ENCODE measurements around the gene AP1S2. TPM values are rescaled to one million over a fixed set of nuclear protein-coding genes. Genes with fewer than 3 reads are reported as not detected.

Gene AP1S2
- total and polyA plus RNA-seq, 2 of the 8 experiments (the other 6 are each of a cell fraction or from before 2014, with no cell fraction given): 88.2 to 237 TPM

DNA sequence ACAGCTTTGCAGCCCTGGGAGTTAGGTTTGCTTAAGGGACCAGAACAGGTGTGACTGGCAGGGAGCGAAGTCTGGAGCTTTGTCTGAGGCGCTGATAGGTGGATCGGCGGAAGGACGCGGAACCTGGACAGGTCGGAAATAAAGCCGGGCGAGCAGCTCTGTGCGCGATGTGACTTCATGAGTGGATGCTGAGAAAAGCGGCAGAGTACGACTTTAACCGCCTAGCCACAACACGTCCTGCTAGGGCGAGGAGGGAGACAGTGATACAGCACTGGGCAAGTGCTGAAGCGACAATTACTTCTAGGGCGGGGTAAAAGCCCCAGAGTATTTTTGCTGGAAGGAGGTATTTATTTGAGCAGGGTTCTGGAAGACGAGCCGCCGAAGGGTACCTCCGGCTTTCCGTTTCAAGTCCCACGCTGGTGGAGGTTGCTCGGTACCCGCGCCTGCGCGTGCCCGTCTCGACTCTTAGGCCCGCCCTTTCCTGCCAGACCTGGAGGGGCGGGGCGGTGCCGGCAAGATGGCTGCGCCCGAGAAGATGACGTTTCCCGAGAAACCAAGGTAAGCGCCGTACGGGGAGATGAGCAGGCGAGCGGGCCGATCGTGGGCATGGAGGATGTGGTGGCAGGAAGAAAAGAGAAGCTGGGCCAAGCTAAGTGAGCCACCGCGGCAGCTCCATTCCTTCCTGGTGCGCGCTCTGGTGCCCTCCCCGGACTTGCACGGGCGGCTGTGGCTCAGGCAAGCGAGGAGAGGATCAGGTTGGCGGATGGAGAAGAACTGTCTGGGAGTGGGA, 64.4 kb downstream of the AP1S2 start, which contains the start of gene ZRSR2:
TSS of gene ZRSR2 (plus strand) at position 506 of the 790 bp plus-strand sequence. CDS start at position 518, 12 bp downstream.
- Histone ChIP-seq H3K79me2 (ENCODE audit: control insufficient read depth in 1 of 2, insufficient read depth in 2 of 2, low read length in 2 of 2) (peaks cover 0 to 4% of the 10 kb centered on the region in 2 experiments; a peak in 2 of 4 replicates), H3K4me1 (replicated peaks in 1 of 4; ENCODE audit: control insufficient read depth in 3 of 4, insufficient read depth in 4 of 4, low read length in 3 of 4) (peaks cover 0 to 2% (median 0%) of the 10 kb centered on the region in 4 experiments; a peak in 2 of 7 replicates), H3K56ac (replicated peaks; ENCODE audit: insufficient read length, low read depth, low read length) (peak within 1 kb of the TSS; percentile 64), H2BK120ac (replicated peaks; ENCODE audit: low read depth, low read length) (no peak within 1 kb of the TSS), H2AK5ac (ENCODE audit: low read depth, low read length) (no peak within 1 kb of the TSS), H3K27me3 (replicated peaks in 1 of 4; ENCODE audit: control insufficient read depth in 3 of 4, extremely low read depth in 1 of 4, insufficient read depth in 3 of 4, low read length in 3 of 4) (no peaks in the 10 kb centered on the region), H3K23me2 (ENCODE audit: low read depth, low read length) (peaks cover 6% of the 10 kb centered on the region; the same call in 1 of the 2 replicates), H4K20me1 (replicated peaks in 1 of 2; ENCODE audit: control insufficient read depth in 1 of 2, insufficient read depth in 2 of 2, low read length in 2 of 2) (no peaks in the 10 kb centered on the region), H4K8ac (ENCODE audit: extremely low read depth, insufficient read depth, low read length) (peak within 1 kb of the TSS; percentile 79), H3K9me3 (ENCODE audit: insufficient read depth in 2 of 2, low read depth in 1 of 2, low read length in 1 of 2) (no peaks in the 10 kb centered on the region), H3K27ac (ENCODE audit: low read depth, low read length) (peak within 1 kb of the TSS; percentile 81), H3K4me3 (ENCODE audit: extremely low read depth in 1 of 4, insufficient read depth in 2 of 4, low read depth in 3 of 4, low read length in 4 of 4) (peak within 1 kb of the TSS; percentile 72 to 96 (median 88)), H3K9ac (replicated peaks in 1 of 4; ENCODE audit: extremely low read depth in 1 of 4, low read depth in 3 of 4, low read length in 3 of 4) (peak within 1 kb of the TSS in 3 of 4 experiments; percentile 54 to 77 (median 75); a peak in 6 of 7 replicates), H3K18ac (ENCODE audit: extremely low read depth, low read length) (peak within 1 kb of the TSS; percentile 60), H3K4me2 (ENCODE audit: insufficient read depth in 1 of 2, low read depth in 2 of 2, low read length in 2 of 2) (peak within 1 kb of the TSS; percentile 71 to 94), H3K4ac (replicated peaks; ENCODE audit: insufficient read length, low read depth, low read length) (peak within 1 kb of the TSS; percentile 78), H3K36me3 (ENCODE audit: control insufficient read depth in 2 of 4, insufficient read depth in 4 of 4, low read length in 3 of 4) (peaks cover 0 to 10% (median 0%) of the 10 kb centered on the region in 4 experiments; a peak in 2 of 8 replicates), H2BK15ac (ENCODE audit: low read length) (no peak within 1 kb of the TSS), H4K91ac (replicated peaks; ENCODE audit: insufficient read length, low read length) (peak within 1 kb of the TSS; percentile 73), H2BK12ac (ENCODE audit: low read depth, low read length) (no peak within 1 kb of the TSS), H2AFZ (ENCODE audit: low read length) (peak within 1 kb of the TSS; percentile 86; the same call in 1 of the 2 replicates), H3K14ac (ENCODE audit: insufficient read length) (no peak within 1 kb of the TSS), H2BK5ac (ENCODE audit: low read depth, low read length) (peak within 1 kb of the TSS; percentile 81; the same call in 1 of the 2 replicates), H3K79me1 (ENCODE audit: low read depth, low read length) (no peaks in the 10 kb centered on the region), H4K5ac (ENCODE audit: insufficient read length, low read depth, low read length) (peak within 1 kb of the TSS; percentile 67), H2BK20ac (ENCODE audit: low read length) (no peak within 1 kb of the TSS), H3K23ac (ENCODE audit: insufficient read length) (no peak within 1 kb of the TSS)
- peak; percentile 93 for FAIRE-seq
- CTCF ChIA-PET (ENCODE audit: partially characterized antibody): interaction anchor here (0.8 to 1.2 kb wide), 3 partner anchors 23 to 25 kb away, joined by 3 to 5 read pairs (median 3); no protein-coding TSS in a partner anchor
- WGBS, 2 experiments (ENCODE audit: extremely low coverage in 1 of 2, insufficient coverage in 1 of 2, insufficient read length in 1 of 2, insufficient replicate concordance in 2 of 2, low coverage in 1 of 2, low lambda C conversion rate in 2 of 2, missing lambda C conversion rate in 1 of 2): 2% methylated on average over 43 of the region's 55 CpGs; no CpG with 5 or more reads in 1 of the 2 experiments
- DNase-seq (ENCODE audit: low read depth in 1 of 2, low spot score in 2 of 2): peak; percentile 33 to 76
- POLR2A ChIA-PET (ENCODE audit: partially characterized antibody): interaction anchor here (0.5 to 2.3 kb wide), 4 partner anchors 9 to 217 kb away, joined by 3 to 6 read pairs (median 3); no protein-coding TSS in a partner anchor
- TF ChIP-seq ASH2L (IDR thresholded peaks at IDR 0.05; ENCODE audit: low read length) (peak; percentile 89), PHF8 (conservative IDR thresholded peaks at IDR 0.05; ENCODE audit: low read depth, low read length) (peak; percentile 46), POLR2A (IDR thresholded peaks at IDR 0.05; ENCODE audit: control extremely low read depth in 1 of 2, low read depth in 2 of 2, low read length in 2 of 2) (0 out of 3 replicates have a peak, but pooled peaks of 1 of the 2 experiments have one; percentile 53), YY1 (IDR thresholded peaks at IDR 0.05; ENCODE audit: low read depth, low read length) (peak; percentile 91), NRF1 (IDR thresholded peaks at IDR 0.05; ENCODE audit: low read depth, low read length) (peak; percentile 59), TEAD4 (IDR thresholded peaks at IDR 0.05; ENCODE audit: low read depth, low read length) (no peak), TAF1 (IDR thresholded peaks at IDR 0.05; ENCODE audit: low read depth, low read length) (peak; percentile 58; the same call in 1 of the 2 replicates), EGR1 (IDR thresholded peaks at IDR 0.05; ENCODE audit: borderline replicate concordance, low read depth, low read length) (no peak), KDM5A (IDR thresholded peaks at IDR 0.05; ENCODE audit: low read length) (no peak), RBBP5 (IDR thresholded peaks at IDR 0.05; ENCODE audit: borderline replicate concordance, low read depth, low read length) (peak; percentile 73; the same call in 1 of the 2 replicates)
- TF ChIP-seq, protein P1, sequence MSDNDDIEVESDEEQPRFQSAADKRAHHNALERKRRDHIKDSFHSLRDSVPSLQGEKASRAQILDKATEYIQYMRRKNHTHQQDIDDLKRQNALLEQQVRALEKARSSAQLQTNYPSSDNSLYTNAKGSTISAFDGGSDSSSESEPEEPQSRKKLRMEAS (IDR thresholded peaks at IDR 0.05): peak; percentile 12; the same call in 1 of the 2 replicates
